ENCODE results near the gene EIF4G1. TPM values are rescaled to one million over a fixed set of nuclear protein-coding genes. Genes with fewer than 3 reads are reported as not detected.
A peak's percentile ranks its signal among the peaks of the same experiment; 100 is the strongest.

EIF4G1 gene
- total RNA-seq, 1 experiment from 2014 or later = 522 TPM

DNA sequence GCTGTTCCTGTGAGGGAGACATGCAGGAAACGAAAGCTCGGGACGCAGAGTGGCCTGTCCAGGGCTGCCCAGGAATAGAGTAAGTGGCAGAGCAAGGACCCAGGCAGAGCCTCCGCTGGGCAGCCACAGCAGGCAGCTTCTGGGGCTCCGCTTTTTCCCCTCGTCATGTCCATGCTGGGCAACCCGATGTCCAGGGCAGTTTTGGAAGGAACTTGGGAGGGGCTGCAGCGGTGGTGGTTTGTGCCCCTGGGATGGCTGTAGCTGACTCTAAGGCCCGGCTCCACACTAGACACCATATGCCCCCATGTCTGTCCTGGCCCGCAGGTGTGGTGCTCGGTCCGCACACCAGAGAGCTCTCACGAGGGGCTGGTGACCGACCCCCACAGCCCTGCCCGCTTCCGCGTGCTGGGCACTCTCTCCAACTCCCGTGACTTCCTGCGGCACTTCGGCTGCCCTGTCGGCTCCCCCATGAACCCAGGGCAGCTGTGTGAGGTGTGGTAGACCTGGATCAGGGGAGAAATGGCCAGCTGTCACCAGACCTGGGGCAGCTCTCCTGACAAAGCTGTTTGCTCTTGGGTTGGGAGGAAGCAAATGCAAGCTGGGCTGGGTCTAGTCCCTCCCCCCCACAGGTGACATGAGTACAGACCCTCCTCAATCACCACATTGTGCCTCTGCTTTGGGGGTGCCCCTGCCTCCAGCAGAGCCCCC, 22.5 kb upstream of the EIF4G1 start:
- DNase-seq (ENCODE audit: unreplicated experiment) = no peak
- intact Hi-C loops (cut with micrococcal nuclease) = no loop called here
- no TSS peak for BruUV-seq (replicated peaks)
- no peaks in the 10 kb centered on the region for H3K9me3 Mint-ChIP-seq (ENCODE audit: unreplicated experiment)
- H3K4me3 Mint-ChIP-seq (ENCODE audit: unreplicated experiment) = no peak overlapping the region
- H3K4me1 Mint-ChIP-seq (ENCODE audit: insufficient read depth, unreplicated experiment) = no peaks in the 10 kb centered on the region
- CTCF ChIA-PET = interaction anchor here (1.0 to 1.1 kb wide), 2 partner anchors 45 to 54 kb away, joined by 3 to 4 read pairs; no protein-coding TSS in a partner anchor
- TF ChIP-seq, protein P1, sequence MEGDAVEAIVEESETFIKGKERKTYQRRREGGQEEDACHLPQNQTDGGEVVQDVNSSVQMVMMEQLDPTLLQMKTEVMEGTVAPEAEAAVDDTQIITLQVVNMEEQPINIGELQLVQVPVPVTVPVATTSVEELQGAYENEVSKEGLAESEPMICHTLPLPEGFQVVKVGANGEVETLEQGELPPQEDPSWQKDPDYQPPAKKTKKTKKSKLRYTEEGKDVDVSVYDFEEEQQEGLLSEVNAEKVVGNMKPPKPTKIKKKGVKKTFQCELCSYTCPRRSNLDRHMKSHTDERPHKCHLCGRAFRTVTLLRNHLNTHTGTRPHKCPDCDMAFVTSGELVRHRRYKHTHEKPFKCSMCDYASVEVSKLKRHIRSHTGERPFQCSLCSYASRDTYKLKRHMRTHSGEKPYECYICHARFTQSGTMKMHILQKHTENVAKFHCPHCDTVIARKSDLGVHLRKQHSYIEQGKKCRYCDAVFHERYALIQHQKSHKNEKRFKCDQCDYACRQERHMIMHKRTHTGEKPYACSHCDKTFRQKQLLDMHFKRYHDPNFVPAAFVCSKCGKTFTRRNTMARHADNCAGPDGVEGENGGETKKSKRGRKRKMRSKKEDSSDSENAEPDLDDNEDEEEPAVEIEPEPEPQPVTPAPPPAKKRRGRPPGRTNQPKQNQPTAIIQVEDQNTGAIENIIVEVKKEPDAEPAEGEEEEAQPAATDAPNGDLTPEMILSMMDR (IDR thresholded peaks at IDR 0.05; ENCODE audit: unreplicated experiment) = no peak
- no peak overlapping the region for H3K27ac Mint-ChIP-seq (ENCODE audit: low read depth, unreplicated experiment)
- no peaks in the 10 kb centered on the region for H3K27me3 Mint-ChIP-seq (ENCODE audit: insufficient read depth, unreplicated experiment)
- H3K36me3 Mint-ChIP-seq (ENCODE audit: insufficient read depth, unreplicated experiment) = no peaks in the 10 kb centered on the region
- POLR2A ChIA-PET = no interaction called here

DNA sequence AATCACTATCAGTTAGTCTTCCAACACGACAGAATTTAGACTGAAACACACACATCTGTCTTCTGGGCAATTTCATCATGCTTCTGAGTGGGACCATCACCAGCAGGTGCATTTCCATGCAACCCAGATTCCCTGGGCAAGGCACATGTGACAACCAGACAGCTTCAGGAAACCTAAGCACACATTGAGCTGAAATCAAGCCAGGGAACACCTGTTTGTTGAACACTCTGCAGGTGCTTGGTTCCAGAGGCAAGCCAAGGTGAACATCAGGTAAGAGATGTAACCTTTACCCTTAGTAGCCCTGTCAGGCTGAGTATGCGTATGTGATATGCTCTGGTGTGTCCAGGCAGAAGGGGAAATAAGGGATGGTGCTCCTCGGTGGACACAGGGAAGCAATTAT, 18.6 kb upstream of the EIF4G1 start:
- intact Hi-C loops (cut with micrococcal nuclease) = no loop called here
- TF ChIP-seq, protein P1 (IDR thresholded peaks at IDR 0.05; ENCODE audit: unreplicated experiment) = no peak
- ChIA-PET CTCF (interaction anchor here (0.7 to 2.3 kb wide), 3 partner anchors 69 to 278 kb away, joined by 4 to 6 read pairs (median 5); partner anchors contain the start of gene ABCC5), POLR2A (no interaction called here)
- Mint-ChIP-seq H3K27me3 (ENCODE audit: insufficient read depth, unreplicated experiment) (no peaks in the 10 kb centered on the region), H3K4me1 (ENCODE audit: insufficient read depth, unreplicated experiment) (peaks cover 5% of the 10 kb centered on the region), H3K9me3 (ENCODE audit: unreplicated experiment) (no peaks in the 10 kb centered on the region), H3K4me3 (ENCODE audit: unreplicated experiment) (no peak overlapping the region), H3K27ac (ENCODE audit: low read depth, unreplicated experiment) (no peak overlapping the region), H3K36me3 (ENCODE audit: insufficient read depth, unreplicated experiment) (peaks cover 14% of the 10 kb centered on the region)
- no TSS peak for BruUV-seq (replicated peaks)
- no peak for DNase-seq (ENCODE audit: unreplicated experiment)

DNA sequence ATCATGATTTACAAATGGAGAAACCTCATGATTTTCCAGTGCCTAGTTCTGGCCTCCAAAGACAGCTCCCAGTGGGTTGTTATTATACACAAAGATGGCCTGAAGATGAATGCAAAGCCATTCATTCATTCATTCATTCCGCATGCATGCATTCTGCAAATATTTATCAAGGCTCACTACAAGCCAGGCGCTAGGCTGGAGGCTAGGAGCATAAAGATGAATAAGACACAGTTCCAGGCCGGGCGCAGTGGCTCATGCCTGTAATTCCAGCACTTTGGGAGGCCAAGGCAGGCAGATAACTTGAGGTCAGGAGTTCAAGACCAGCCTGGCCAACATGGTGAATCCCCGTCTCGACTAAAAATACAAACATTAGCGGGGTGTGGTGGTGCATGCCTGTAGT, 17.8 kb upstream of the EIF4G1 start:
- BruUV-seq (replicated peaks) = no TSS peak
- no peak for DNase-seq (ENCODE audit: unreplicated experiment)
- intact Hi-C loops (cut with micrococcal nuclease) = no loop called here
- H3K4me1 Mint-ChIP-seq (ENCODE audit: insufficient read depth, unreplicated experiment) = peaks cover 5% of the 10 kb centered on the region
- peaks cover 23% of the 10 kb centered on the region for H3K36me3 Mint-ChIP-seq (ENCODE audit: insufficient read depth, unreplicated experiment)
- H3K27ac Mint-ChIP-seq (ENCODE audit: low read depth, unreplicated experiment) = no peak overlapping the region
- TF ChIP-seq, protein P1 (IDR thresholded peaks at IDR 0.05; ENCODE audit: unreplicated experiment) = no peak
- H3K4me3 Mint-ChIP-seq (ENCODE audit: unreplicated experiment) = no peak overlapping the region
- ChIA-PET CTCF (interaction anchor here (0.6 kb wide), 1 partner anchor 23 kb away, joined by 4 read pairs; no protein-coding TSS in a partner anchor), POLR2A (no interaction called here)
- H3K9me3 Mint-ChIP-seq (ENCODE audit: unreplicated experiment) = no peaks in the 10 kb centered on the region
- no peaks in the 10 kb centered on the region for H3K27me3 Mint-ChIP-seq (ENCODE audit: insufficient read depth, unreplicated experiment)

DNA sequence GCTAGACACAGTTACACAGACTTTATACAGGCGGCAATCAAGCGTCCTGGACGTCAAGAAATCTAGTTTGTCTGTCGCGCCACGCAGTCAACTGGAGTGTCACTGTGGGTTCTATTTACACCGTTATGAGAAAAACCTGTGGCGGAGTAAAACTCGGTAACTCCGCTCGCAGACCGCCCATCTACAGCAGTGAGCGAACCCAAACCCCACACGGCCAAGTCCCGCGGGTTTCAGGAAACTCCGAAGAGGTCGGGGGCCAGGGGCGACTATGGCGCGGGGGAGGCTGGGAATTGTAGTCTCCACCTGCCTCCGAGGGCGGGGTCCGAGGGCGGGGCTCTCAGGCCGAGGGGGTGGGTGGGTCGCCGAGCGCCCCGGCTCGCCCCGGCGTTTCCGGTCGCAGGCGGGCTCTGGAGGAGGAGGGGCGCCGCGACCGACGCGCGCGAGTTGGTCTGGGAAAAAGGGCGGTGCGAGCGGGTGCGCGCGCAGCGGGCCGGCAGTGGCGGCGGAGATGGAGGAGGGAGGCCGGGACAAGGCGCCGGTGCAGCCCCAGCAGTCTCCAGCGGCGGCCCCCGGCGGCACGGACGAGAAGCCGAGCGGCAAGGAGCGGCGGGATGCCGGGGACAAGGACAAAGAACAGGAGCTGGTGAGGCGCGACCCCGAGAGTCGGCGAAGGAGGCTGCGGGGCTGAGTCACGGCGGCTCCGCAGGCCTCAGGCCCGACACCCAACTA, 15.5 kb upstream of the EIF4G1 start, which contains the start of gene PSMD2:
Gene PSMD2 (plus strand): TSS at position 483 of the 729 bp plus-strand sequence. CDS start 26 bp downstream, at position 509.
- intact Hi-C loops (cut with micrococcal nuclease) = loop anchor here (1.0 kb wide), 1 partner anchor 49 kb away; no protein-coding TSS in a partner anchor
- POLR2A ChIA-PET = interaction anchor here (0.6 to 2.2 kb wide), 13 partner anchors 13 to 165 kb away, joined by 3 to 16 read pairs (median 4); partner anchors contain the start of genes EEF1AKMT4 and EIF2B5
- DNase-seq (ENCODE audit: unreplicated experiment) = peak; percentile 96

More for the DNA sequence above, 15.5 kb upstream of the EIF4G1 start, which contains the start of gene PSMD2:
- no TSS peak for BruUV-seq (replicated peaks)
- H3K4me1 Mint-ChIP-seq (ENCODE audit: insufficient read depth, unreplicated experiment) = peaks cover 5% of the 10 kb centered on the region
- no peaks in the 10 kb centered on the region for H3K9me3 Mint-ChIP-seq (ENCODE audit: unreplicated experiment)
- CTCF ChIA-PET = interaction anchor here (0.6 to 1.4 kb wide), 5 partner anchors 9 to 387 kb away, joined by 3 to 4 read pairs (median 3); no protein-coding TSS in a partner anchor
- H3K36me3 Mint-ChIP-seq (ENCODE audit: insufficient read depth, unreplicated experiment) = peaks cover 46% of the 10 kb centered on the region
- TF ChIP-seq, protein P1 (IDR thresholded peaks at IDR 0.05; ENCODE audit: unreplicated experiment) = no peak
- peak within 1 kb of the TSS; percentile 83 for H3K4me3 Mint-ChIP-seq (ENCODE audit: unreplicated experiment)
- no peaks in the 10 kb centered on the region for H3K27me3 Mint-ChIP-seq (ENCODE audit: insufficient read depth, unreplicated experiment)
- H3K27ac Mint-ChIP-seq (ENCODE audit: low read depth, unreplicated experiment) = peak within 1 kb of the TSS; percentile 82

Measured in MCF 10A (cell line).